ENCODE measurements around the gene EPB42.

DNA sequence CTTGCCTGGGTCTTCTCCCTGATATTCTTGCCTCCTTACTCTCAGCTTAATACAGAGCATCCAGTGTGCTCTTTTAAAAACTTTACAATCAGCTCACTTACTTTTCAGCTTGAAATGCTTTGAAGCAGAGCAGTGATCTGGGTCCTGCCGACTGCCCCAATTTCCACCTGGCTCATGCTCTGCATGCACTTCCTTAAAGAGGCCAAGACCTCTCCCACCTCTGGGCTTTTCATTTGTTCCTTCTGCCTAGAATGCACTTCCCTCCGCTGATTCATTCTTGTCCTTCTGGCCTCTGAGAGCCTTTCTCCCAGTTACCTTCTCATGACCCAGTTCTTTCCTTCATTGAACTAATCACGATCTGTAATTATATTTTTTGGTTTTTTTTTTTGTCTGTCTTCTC is 37.5 kb downstream of the EPB42 start:
- TF ChIP-seq POLR2AphosphoS5 (IDR thresholded peaks at IDR 0.05; ENCODE audit: low read depth, low read length) (no peak), POLR2A (IDR thresholded peaks at IDR 0.05; ENCODE audit: borderline replicate concordance, extremely low read depth, insufficient read depth, insufficient read length) (no peak), FOSL1 (IDR thresholded peaks at IDR 0.05; ENCODE audit: low read depth) (no peak), EZH2 (IDR thresholded peaks at IDR 0.05) (no peak), JUND (IDR thresholded peaks at IDR 0.05) (no peak), SP1 (IDR thresholded peaks at IDR 0.05; ENCODE audit: low read depth) (no peak), SRF (IDR thresholded peaks at IDR 0.05; ENCODE audit: low read depth) (no peak), ZNF274 (IDR thresholded peaks at IDR 0.05; ENCODE audit: low read depth, low read length) (no peak), EGR1 (IDR thresholded peaks at IDR 0.05; ENCODE audit: low read depth) (no peak), EZH2phosphoT487 (IDR thresholded peaks at IDR 0.05; ENCODE audit: borderline replicate concordance) (no peak)
- TF ChIP-seq, protein P1, sequence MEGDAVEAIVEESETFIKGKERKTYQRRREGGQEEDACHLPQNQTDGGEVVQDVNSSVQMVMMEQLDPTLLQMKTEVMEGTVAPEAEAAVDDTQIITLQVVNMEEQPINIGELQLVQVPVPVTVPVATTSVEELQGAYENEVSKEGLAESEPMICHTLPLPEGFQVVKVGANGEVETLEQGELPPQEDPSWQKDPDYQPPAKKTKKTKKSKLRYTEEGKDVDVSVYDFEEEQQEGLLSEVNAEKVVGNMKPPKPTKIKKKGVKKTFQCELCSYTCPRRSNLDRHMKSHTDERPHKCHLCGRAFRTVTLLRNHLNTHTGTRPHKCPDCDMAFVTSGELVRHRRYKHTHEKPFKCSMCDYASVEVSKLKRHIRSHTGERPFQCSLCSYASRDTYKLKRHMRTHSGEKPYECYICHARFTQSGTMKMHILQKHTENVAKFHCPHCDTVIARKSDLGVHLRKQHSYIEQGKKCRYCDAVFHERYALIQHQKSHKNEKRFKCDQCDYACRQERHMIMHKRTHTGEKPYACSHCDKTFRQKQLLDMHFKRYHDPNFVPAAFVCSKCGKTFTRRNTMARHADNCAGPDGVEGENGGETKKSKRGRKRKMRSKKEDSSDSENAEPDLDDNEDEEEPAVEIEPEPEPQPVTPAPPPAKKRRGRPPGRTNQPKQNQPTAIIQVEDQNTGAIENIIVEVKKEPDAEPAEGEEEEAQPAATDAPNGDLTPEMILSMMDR (IDR thresholded peaks at IDR 0.05 in 2 of 3, conservative IDR thresholded peaks at IDR 0.05 in 1 of 3; ENCODE audit: borderline replicate concordance in 1 of 3, insufficient read depth in 1 of 3, low read depth in 2 of 3, low read length in 2 of 3): no peak
- TF ChIP-seq, protein P2, sequence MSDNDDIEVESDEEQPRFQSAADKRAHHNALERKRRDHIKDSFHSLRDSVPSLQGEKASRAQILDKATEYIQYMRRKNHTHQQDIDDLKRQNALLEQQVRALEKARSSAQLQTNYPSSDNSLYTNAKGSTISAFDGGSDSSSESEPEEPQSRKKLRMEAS (IDR thresholded peaks at IDR 0.05): no peak
- TF ChIP-seq, protein P3, sequence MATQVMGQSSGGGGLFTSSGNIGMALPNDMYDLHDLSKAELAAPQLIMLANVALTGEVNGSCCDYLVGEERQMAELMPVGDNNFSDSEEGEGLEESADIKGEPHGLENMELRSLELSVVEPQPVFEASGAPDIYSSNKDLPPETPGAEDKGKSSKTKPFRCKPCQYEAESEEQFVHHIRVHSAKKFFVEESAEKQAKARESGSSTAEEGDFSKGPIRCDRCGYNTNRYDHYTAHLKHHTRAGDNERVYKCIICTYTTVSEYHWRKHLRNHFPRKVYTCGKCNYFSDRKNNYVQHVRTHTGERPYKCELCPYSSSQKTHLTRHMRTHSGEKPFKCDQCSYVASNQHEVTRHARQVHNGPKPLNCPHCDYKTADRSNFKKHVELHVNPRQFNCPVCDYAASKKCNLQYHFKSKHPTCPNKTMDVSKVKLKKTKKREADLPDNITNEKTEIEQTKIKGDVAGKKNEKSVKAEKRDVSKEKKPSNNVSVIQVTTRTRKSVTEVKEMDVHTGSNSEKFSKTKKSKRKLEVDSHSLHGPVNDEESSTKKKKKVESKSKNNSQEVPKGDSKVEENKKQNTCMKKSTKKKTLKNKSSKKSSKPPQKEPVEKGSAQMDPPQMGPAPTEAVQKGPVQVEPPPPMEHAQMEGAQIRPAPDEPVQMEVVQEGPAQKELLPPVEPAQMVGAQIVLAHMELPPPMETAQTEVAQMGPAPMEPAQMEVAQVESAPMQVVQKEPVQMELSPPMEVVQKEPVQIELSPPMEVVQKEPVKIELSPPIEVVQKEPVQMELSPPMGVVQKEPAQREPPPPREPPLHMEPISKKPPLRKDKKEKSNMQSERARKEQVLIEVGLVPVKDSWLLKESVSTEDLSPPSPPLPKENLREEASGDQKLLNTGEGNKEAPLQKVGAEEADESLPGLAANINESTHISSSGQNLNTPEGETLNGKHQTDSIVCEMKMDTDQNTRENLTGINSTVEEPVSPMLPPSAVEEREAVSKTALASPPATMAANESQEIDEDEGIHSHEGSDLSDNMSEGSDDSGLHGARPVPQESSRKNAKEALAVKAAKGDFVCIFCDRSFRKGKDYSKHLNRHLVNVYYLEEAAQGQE (IDR thresholded peaks at IDR 0.05; ENCODE audit: low read depth): no peak
- TF ChIP-seq, protein P4, sequence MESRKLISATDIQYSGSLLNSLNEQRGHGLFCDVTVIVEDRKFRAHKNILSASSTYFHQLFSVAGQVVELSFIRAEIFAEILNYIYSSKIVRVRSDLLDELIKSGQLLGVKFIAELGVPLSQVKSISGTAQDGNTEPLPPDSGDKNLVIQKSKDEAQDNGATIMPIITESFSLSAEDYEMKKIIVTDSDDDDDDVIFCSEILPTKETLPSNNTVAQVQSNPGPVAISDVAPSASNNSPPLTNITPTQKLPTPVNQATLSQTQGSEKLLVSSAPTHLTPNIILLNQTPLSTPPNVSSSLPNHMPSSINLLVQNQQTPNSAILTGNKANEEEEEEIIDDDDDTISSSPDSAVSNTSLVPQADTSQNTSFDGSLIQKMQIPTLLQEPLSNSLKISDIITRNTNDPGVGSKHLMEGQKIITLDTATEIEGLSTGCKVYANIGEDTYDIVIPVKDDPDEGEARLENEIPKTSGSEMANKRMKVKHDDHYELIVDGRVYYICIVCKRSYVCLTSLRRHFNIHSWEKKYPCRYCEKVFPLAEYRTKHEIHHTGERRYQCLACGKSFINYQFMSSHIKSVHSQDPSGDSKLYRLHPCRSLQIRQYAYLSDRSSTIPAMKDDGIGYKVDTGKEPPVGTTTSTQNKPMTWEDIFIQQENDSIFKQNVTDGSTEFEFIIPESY (IDR thresholded peaks at IDR 0.05; ENCODE audit: extremely low read depth, insufficient replicate concordance, low read length): no peak

Measured in HCT116 (cell line).